Stimulated activated naive B cell treated with anti-CD40 and anti-IgM and Interleukin-4, amounts not matched to agents 10 μg/mL and 1 μg/mL and 100 μg/mL, for 72 hours (primary cell): ENCODE data around the gene VAMP2.

Experiments used
- ATAC-seq, 2 donors: fragments of 150-1000 bp; cut with Tn5 transposase; replicated peaks; 2 replicates each; pipeline ENCODE4 v1.10.0; 2021; ENCODE audit warnings: moderate library complexity in 1 of 2
- DNase-seq: peaks from one replicate; pipeline ENCODE4 v3.0.0; 2021
- H3K27ac Mint-ChIP-seq: one replicate; pipeline ENCODE4 v1.8.0; 2022; ENCODE audit warnings: mild to moderate bottlenecking, mixed read lengths
- H3K27me3 Mint-ChIP-seq, 2 donors: one replicate each; pipeline ENCODE4 v1.8.0; 2022; ENCODE audit warnings: mixed read lengths in 2 of 2
- H3K36me3 Mint-ChIP-seq, 2 donors: one replicate each; pipeline ENCODE4 v1.8.0; 2022; ENCODE audit warnings: mixed read lengths in 2 of 2, mild to moderate bottlenecking in 1 of 2
- H3K4me1 Mint-ChIP-seq, 2 donors: one replicate each; pipeline ENCODE4 v1.8.0; 2022; ENCODE audit warnings: mixed read lengths in 2 of 2, mild to moderate bottlenecking in 1 of 2
- H3K4me3 Mint-ChIP-seq, 2 donors: one replicate each; pipeline ENCODE4 v1.8.0; 2022; ENCODE audit warnings: mild to moderate bottlenecking in 2 of 2, mixed read lengths in 2 of 2, moderate library complexity in 1 of 2
- H3K9me3 Mint-ChIP-seq, 2 donors: one replicate each; pipeline ENCODE4 v1.8.0; 2022; ENCODE audit warnings: mixed read lengths in 2 of 2, mild to moderate bottlenecking in 1 of 2

Gene VAMP2

GRCh38 chr17:8163978-8164814, 1.4 kb upstream of the VAMP2 start:
- ATAC-seq (peak; percentile 21 to 22), DNase-seq (no peak)
- Mint-ChIP-seq H3K4me1 (peaks cover 41 to 52% of the 10 kb centered on the region in 2 donors), H3K9me3 (no peaks in the 10 kb centered on the region), H3K27me3 (no peaks in the 10 kb centered on the region), H3K4me3 (peak overlapping the region; percentile 94 to 95), H3K27ac (peak overlapping the region; percentile 73), H3K36me3 (peaks cover 11 to 24% of the 10 kb centered on the region in 2 donors)

GRCh38 chr17:8162997-8163977, 539 bp upstream of the VAMP2 start:
- H3K27ac Mint-ChIP-seq: peak overlapping the region; percentile 98
- ATAC-seq: peak; percentile 14 to 33
- H3K4me3 Mint-ChIP-seq: peak overlapping the region; percentile 94 to 95
- no peak for DNase-seq
- H3K27me3 Mint-ChIP-seq: no peaks in the 10 kb centered on the region
- H3K4me1 Mint-ChIP-seq: peaks cover 46 to 59% of the 10 kb centered on the region in 2 donors
- peaks cover 13 to 28% of the 10 kb centered on the region in 2 donors for H3K36me3 Mint-ChIP-seq
- H3K9me3 Mint-ChIP-seq: no peaks in the 10 kb centered on the region

GRCh38 chr17:8161289-8162232, 1.2 kb downstream of the VAMP2 start:
- peak overlapping the region; percentile 84 to 89 for H3K4me3 Mint-ChIP-seq
- ATAC-seq (peak in 1 of 2 donors; percentile 1), DNase-seq (no peak)
- H3K27me3 Mint-ChIP-seq: no peaks in the 10 kb centered on the region
- H3K36me3 Mint-ChIP-seq: peaks cover 13 to 28% of the 10 kb centered on the region in 2 donors
- H3K4me1 Mint-ChIP-seq: peaks cover 46 to 61% of the 10 kb centered on the region in 2 donors
- H3K27ac Mint-ChIP-seq: peak overlapping the region; percentile 93
- no peaks in the 10 kb centered on the region for H3K9me3 Mint-ChIP-seq

- Mint-ChIP-seq H3K4me1 (peaks cover 46 to 61% of the 10 kb centered on the region in 2 donors), H3K27me3 (no peaks in the 10 kb centered on the region), H3K4me3 (peak overlapping the region; percentile 17 to 84), H3K9me3 (no peaks in the 10 kb centered on the region), H3K36me3 (peaks cover 13 to 28% of the 10 kb centered on the region in 2 donors), H3K27ac (peak overlapping the region; percentile 93)
- DNase-seq (no peak), ATAC-seq (no peak)
Observed at GRCh38 chr17:8160741-8161221, 2.0 kb downstream of the VAMP2 start.

- H3K4me3 Mint-ChIP-seq: peak overlapping the region in 1 of 2 donors; percentile 46
- H3K27me3 Mint-ChIP-seq: no peaks in the 10 kb centered on the region
- DNase-seq (no peak), ATAC-seq (no peak)
- peaks cover 13 to 28% of the 10 kb centered on the region in 2 donors for H3K36me3 Mint-ChIP-seq
- H3K27ac Mint-ChIP-seq: peak overlapping the region; percentile 93
- no peaks in the 10 kb centered on the region for H3K9me3 Mint-ChIP-seq
- H3K4me1 Mint-ChIP-seq: peaks cover 46 to 61% of the 10 kb centered on the region in 2 donors
Observed at GRCh38 chr17:8160224-8160577, 2.5 kb downstream of the VAMP2 start.

GRCh38 chr17:8159459-8160223, 3.1 kb downstream of the VAMP2 start:
- H3K36me3 Mint-ChIP-seq: peaks cover 13 to 28% of the 10 kb centered on the region in 2 donors
- DNase-seq: no peak
- H3K9me3 Mint-ChIP-seq: no peaks in the 10 kb centered on the region
- ATAC-seq: no peak
- no peak overlapping the region for H3K4me3 Mint-ChIP-seq
- H3K4me1 Mint-ChIP-seq: peaks cover 44 to 58% of the 10 kb centered on the region in 2 donors
- H3K27ac Mint-ChIP-seq: no peak overlapping the region
- no peaks in the 10 kb centered on the region for H3K27me3 Mint-ChIP-seq

GRCh38 chr17:8159032-8159400, 3.7 kb downstream of the VAMP2 start:
- H3K27me3 Mint-ChIP-seq: no peaks in the 10 kb centered on the region
- DNase-seq: no peak
- no peak for ATAC-seq
- peaks cover 13 to 28% of the 10 kb centered on the region in 2 donors for H3K36me3 Mint-ChIP-seq
- peaks cover 43 to 51% of the 10 kb centered on the region in 2 donors for H3K4me1 Mint-ChIP-seq
- H3K4me3 Mint-ChIP-seq: no peak overlapping the region
- H3K27ac Mint-ChIP-seq: peak overlapping the region; percentile 79
- no peaks in the 10 kb centered on the region for H3K9me3 Mint-ChIP-seq

- Mint-ChIP-seq H3K27ac (peak overlapping the region; percentile 79), H3K27me3 (no peaks in the 10 kb centered on the region), H3K9me3 (no peaks in the 10 kb centered on the region), H3K4me1 (peaks cover 43 to 46% of the 10 kb centered on the region in 2 donors), H3K36me3 (peaks cover 15 to 30% of the 10 kb centered on the region in 2 donors), H3K4me3 (peak overlapping the region; percentile 8 to 69)
- DNase-seq (peak; percentile 80), ATAC-seq (peak; percentile 20 to 27)
Observed at GRCh38 chr17:8158267-8159031, 4.3 kb downstream of the VAMP2 start.

- H3K27me3 Mint-ChIP-seq: no peaks in the 10 kb centered on the region
- DNase-seq (peak; percentile 100), ATAC-seq (peak; percentile 79 to 86)
- H3K4me1 Mint-ChIP-seq: peaks cover 30 to 42% of the 10 kb centered on the region in 2 donors
- H3K36me3 Mint-ChIP-seq: peaks cover 11 to 30% of the 10 kb centered on the region in 2 donors
- H3K9me3 Mint-ChIP-seq: no peaks in the 10 kb centered on the region
- no peak overlapping the region for H3K27ac Mint-ChIP-seq
- no peak overlapping the region for H3K4me3 Mint-ChIP-seq
Observed at GRCh38 chr17:8156246-8156992, 6.3 kb downstream of the VAMP2 start.

GRCh38 chr17:8155996-8156245, 6.8 kb downstream of the VAMP2 start:
- Mint-ChIP-seq H3K4me3 (no peak overlapping the region), H3K27me3 (no peaks in the 10 kb centered on the region), H3K36me3 (peaks cover 11 to 29% of the 10 kb centered on the region in 2 donors), H3K27ac (no peak overlapping the region), H3K9me3 (no peaks in the 10 kb centered on the region), H3K4me1 (peaks cover 25 to 39% of the 10 kb centered on the region in 2 donors)
- DNase-seq (no peak), ATAC-seq (peak in 1 of 2 donors; percentile 5)

- H3K27ac Mint-ChIP-seq: no peak overlapping the region
- peaks cover 20 to 39% of the 10 kb centered on the region in 2 donors for H3K4me1 Mint-ChIP-seq
- peaks cover 11 to 24% of the 10 kb centered on the region in 2 donors for H3K36me3 Mint-ChIP-seq
- DNase-seq: no peak
- H3K4me3 Mint-ChIP-seq: no peak overlapping the region
- H3K9me3 Mint-ChIP-seq: no peaks in the 10 kb centered on the region
- no peaks in the 10 kb centered on the region for H3K27me3 Mint-ChIP-seq
- no peak for ATAC-seq
Observed at GRCh38 chr17:8155231-8155995, 7.3 kb downstream of the VAMP2 start.
